Measurements from ENCODE around the gene PNKD.

PNKD gene

GRCh38 chr2:218383892-218384519, 113.7 kb downstream of the PNKD start:
- no peak for DNase-seq

- no peak for DNase-seq
Observed at GRCh38 chr2:218384975-218385374, 114.7 kb downstream of the PNKD start.

DNA sequence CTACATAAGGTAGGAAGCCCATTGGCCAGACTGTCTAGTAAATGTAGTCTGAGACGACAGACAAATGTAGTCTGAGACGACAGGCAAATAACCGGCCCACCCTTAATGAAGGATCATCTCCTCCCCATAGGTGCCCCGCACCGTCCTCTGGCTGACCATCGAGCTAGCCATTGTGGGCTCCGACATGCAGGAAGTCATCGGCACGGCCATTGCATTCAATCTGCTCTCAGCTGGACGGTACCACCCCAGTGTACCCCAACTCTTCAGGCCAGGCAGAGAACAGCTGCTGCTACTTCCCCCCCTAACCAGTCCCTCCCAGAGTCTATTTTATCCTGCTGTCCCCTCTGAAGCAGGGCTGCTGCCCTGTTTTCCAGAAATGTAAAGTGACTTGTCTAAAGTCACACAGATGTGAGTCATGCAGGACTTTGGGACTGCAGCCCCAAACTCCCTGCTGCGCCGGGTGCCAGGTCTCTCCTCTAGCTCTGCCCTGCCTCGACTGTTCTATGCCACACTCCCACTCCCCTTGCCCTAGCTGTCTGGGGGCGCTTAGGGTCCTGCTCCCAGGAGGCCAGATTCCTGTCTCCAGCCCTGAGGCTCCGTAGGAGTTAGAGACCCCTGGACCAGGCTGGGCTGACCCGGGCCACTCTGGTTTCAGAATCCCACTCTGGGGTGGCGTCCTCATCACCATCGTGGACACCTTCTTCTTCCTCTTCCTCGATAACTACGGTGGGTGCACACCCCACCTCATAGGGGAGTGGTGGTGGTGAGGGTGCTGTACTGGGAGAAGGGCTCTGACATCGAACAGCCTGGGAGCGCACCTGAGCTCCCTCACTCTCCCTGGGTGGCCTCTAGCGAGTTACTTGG, 116.4 kb downstream of the PNKD start:
- no peak for DNase-seq

- DNase-seq: no peak
Observed at GRCh38 chr2:218387369-218388194, 117.3 kb downstream of the PNKD start.

GRCh38 chr2:218389333-218390150, 119.2 kb downstream of the PNKD start:
- DNase-seq: no peak

DNA sequence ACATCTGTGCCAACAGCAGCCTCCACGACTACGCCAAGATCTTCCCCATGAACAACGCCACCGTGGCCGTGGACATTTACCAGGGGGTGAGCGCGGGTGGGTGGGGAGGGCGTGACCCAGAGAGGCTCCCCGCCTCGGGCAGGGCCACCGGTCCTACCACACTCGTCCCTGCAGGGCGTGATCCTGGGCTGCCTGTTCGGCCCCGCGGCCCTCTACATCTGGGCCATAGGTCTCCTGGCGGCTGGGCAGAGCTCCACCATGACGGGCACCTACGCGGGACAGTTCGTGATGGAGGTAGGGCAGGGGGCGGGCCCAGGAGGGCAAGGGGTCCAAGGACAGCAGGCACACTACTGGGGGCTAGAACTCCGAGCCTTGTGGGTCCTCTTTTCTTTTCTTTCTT, 120.9 kb downstream of the PNKD start:
- no peak for DNase-seq

DNA sequence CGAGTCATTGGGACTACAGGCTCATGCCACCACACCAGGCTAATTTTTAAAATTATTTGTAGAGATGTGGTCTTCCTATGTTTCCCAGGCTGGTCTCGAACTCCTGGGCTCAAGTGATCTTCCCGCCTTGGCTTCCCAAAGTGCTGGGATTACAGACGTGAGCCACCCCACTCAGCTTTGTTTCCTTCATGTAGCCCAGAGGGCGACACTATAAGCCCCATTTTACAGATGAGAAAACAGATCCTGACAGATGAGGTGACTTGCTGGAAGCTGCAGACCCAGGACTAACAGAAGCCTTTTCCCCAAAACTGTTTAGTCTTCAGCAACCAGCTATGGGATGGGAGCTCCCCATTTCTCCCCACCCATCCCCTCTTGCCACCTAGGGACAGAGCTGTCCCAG, 122.1 kb downstream of the PNKD start:
- DNase-seq: no peak

GRCh38 chr2:218392891-218393462, 122.7 kb downstream of the PNKD start:
- DNase-seq: no peak

DNA sequence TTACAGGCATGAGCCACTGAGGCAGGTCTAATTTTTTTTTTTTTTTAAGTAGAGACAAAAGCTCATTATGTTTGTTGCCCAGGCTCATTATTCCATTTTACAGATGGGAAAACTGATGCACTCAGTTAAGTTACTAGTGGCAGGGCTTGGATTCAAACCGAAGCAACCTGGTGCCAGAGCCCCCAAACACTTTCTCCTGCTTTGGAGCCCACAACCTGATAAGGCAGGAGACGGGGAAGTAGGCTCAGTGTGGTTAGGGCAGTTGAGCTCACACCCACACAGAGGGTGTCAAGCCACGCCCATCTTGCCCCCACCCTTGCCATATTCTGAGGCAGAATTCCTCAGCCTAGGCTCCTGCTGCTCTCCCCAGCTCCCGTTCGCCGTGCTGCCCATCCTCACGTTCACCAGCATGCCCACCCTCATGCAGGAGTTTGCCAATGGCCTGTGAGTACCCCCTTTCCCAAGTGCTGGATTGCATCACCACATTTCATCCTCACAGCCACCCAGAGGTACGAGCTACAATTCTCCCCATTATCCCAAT, 123.5 kb downstream of the PNKD start:
- no peak for DNase-seq

DNA sequence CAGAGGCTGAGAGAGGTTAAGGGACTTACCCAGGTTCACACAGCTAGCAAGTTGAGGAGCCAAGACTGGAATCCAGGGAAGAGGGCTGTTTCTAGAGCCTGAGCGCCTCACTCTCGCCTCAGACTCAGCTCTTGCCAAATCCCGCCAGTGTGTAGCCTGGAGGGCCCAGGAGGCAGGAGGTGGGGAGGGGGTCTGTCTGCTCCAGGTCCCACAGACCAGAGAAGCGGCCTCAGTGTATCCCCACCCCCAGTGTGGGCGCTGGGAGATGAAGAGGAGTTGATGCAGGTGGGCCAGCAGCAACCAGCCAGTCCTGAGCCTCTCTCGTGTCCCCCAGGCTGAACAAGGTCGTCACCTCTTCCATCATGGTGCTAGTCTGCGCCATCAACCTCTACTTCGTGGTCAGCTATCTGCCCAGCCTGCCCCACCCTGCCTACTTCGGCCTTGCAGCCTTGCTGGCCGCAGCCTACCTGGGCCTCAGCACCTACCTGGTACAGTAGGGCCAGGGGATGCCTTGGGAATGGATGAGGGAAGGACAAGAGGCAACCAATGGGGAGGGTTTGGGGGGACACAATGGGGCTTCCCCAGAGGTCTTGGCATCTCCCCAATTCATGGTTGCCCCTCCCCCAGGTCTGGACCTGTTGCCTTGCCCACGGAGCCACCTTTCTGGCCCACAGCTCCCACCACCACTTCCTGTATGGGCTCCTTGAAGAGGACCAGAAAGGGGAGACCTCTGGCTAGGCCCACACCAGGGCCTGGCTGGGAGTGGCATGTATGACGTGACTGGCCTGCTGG, 124.2 kb downstream of the PNKD start:
- DNase-seq: no peak

GRCh38 chr2:218395090-218395444, 124.7 kb downstream of the PNKD start:
- no peak for DNase-seq

GRCh38 chr2:218395456-218395825, 125.1 kb downstream of the PNKD start:
- DNase-seq: no peak

GRCh38 chr2:218395826-218396687, 125.7 kb downstream of the PNKD start:
- DNase-seq: peak; percentile 96

Data from CD4-positive, alpha-beta T cell treated with Interferon gamma for 1 hour (primary cell).